Gastrocnemius medialis (tissue), 4 donors: ENCODE data around the gene ZFP92. TPM values are rescaled to one million over a fixed set of nuclear protein-coding genes. Genes with fewer than 3 reads are reported as not detected.

ENCODE experiments used
- ATAC-seq, 2 donors: fragments of 150-250 bp; one replicate each; pipeline ENCODE4 v1.9.1; 2016
- DNase-seq, 2 donors: peaks; one replicate each; pipeline ENCODE4 v3.0.0-alpha.2; 2019
- H3K27ac ChIP-seq, 4 donors: fragments of 200-600 bp; sonication (generic); 1 replicate in 1 of 4; 2 replicates in 3 of 4; pipeline ENCODE4 v1.5.1; 2016 to 2018; ENCODE audit warnings: mild to moderate bottlenecking in 2 of 4, moderate library complexity in 1 of 4
- H3K27me3 ChIP-seq, 3 donors: fragments of 200-600 bp; sonication (generic) in 2 of 3; 1 replicate in 1 of 3; 2 replicates in 2 of 3; pipeline versions ENCODE4 v1.5.1 to v1.6.0; 2016 to 2019; ENCODE audit warnings: mild to moderate bottlenecking in 1 of 3, moderate library complexity in 1 of 3
- H3K36me3 ChIP-seq, 2 donors: fragments of 200-600 bp; sonication (generic) in 1 of 2; one replicate each; pipeline ENCODE4 v1.5.1; 2017 to 2018
- H3K4me1 ChIP-seq, 2 donors: fragments of 200-600 bp; sonication (generic) in 1 of 2; one replicate each; pipeline ENCODE4 v1.5.1; 2016 to 2017; ENCODE audit warnings: mild to moderate bottlenecking in 2 of 2
- H3K4me3 ChIP-seq, 4 donors: fragments of 200-600 bp; sonication (generic) in 3 of 4; 1 replicate in 1 of 4; 2 replicates in 3 of 4; pipeline ENCODE4 v1.5.1; 2016 to 2019; ENCODE audit warnings: mild to moderate bottlenecking in 2 of 4
- H3K9me3 ChIP-seq, 3 donors: fragments of 200-600 bp; sonication (generic) in 2 of 3; 1 replicate in 1 of 3; 2 replicates in 2 of 3; pipeline ENCODE4 v1.5.1; 2016 to 2019
- POLR2A ChIP-seq, 2 donors: fragments of 450-650 bp; IDR thresholded peaks; one replicate each; pipeline ENCODE4 v1.6.1; 2017; ENCODE audit warnings: antibody characterized with exemption in 2 of 2, mild to moderate bottlenecking in 2 of 2, moderate library complexity in 2 of 2
- in situ Hi-C, 4 donors: fragments of 200-750 bp; cut with MboI; loops; one replicate each; pipeline versions ENCODE4 v1.15.0 to v1.8.0; 2017; ENCODE audit warnings: low sequenced_read_pairs in 4 of 4
- intact Hi-C: fragments of 100-400 bp; cut with DNase I; formaldehyde crosslinking; loops from one replicate; pipeline ENCODE4 v1.15.1; 2023; ENCODE audit warnings: low total_unique reads
- total RNA-seq, 4 donors: library from RNA; depleted of rRNA; stranded (reverse); fragments of >200 nt; gene quantifications; one replicate each; pipeline versions ENCODE4 v1.1.0 to v1.2.3, GENCODE V29; 2016
- TF ChIP-seq, protein P1 (sequence below), 5 experiments: fragments of 450-650 bp in 3 of 5; fragments of 200-600 bp in 2 of 5; sonication (generic) in 2 of 5; IDR thresholded peaks in 4 of 5; conservative IDR thresholded peaks in 1 of 5; 1 replicate in 4 of 5; 2 replicates in 1 of 5; pipeline ENCODE4 v1.5.1; 2016 to 2019; ENCODE audit warnings: antibody characterized with exemption in 5 of 5, mild to moderate bottlenecking in 3 of 5, moderate library complexity in 3 of 5

The ZFP92 gene
- total RNA-seq, 4 donors from 2014 or later, result 0.05 to 0.55 (median 0.37) TPM

DNA sequence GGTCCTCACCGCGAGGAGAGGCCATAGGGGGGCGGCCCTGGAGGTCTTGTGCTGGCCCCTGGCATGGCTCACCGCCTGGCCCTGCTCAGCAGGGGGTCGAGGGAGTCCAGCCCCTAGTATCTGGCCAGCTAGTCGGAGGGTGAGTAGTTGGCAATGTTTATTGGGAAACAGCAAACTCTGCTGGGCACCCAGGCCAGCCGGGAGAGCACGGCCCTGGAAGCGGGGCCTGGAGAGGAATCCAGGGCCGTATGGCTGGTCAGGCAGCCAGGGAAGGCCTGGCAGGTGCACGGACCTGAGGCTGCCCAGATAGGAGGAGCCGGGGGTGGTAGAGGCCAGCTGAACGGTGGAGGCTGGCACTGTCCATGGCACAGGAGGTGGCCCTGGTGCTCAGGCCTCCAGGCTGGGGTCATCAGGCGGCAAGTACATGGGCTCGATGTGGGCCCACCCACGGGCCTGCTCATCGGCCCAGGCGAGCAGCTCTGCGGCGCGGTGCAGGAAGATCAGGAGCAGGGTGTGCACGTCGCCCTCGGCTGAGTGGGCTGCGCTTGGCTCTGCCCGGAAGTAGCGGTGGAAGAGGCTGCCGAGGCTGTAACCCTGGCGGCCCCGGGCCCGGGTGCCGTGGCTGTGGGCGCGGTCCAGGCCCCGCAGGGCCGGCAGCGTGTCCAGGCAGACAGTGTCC lies 33.2 kb downstream of the ZFP92 start:
- in situ Hi-C loops (no loop called here), intact Hi-C loops (no loop called here)
- no peak for DNase-seq
- Histone ChIP-seq H3K4me1 (no peaks in the 10 kb centered on the region), H3K4me3 (no peak overlapping the region), H3K9me3 (no peaks in the 10 kb centered on the region), H3K36me3 (no peaks in the 10 kb centered on the region), H3K27ac (no peak overlapping the region), H3K27me3 (peaks cover 0 to 2% (median 0%) of the 10 kb centered on the region in 3 donors)
- TF ChIP-seq POLR2A (IDR thresholded peaks at IDR 0.05), result no peak
- TF ChIP-seq, protein P1, sequence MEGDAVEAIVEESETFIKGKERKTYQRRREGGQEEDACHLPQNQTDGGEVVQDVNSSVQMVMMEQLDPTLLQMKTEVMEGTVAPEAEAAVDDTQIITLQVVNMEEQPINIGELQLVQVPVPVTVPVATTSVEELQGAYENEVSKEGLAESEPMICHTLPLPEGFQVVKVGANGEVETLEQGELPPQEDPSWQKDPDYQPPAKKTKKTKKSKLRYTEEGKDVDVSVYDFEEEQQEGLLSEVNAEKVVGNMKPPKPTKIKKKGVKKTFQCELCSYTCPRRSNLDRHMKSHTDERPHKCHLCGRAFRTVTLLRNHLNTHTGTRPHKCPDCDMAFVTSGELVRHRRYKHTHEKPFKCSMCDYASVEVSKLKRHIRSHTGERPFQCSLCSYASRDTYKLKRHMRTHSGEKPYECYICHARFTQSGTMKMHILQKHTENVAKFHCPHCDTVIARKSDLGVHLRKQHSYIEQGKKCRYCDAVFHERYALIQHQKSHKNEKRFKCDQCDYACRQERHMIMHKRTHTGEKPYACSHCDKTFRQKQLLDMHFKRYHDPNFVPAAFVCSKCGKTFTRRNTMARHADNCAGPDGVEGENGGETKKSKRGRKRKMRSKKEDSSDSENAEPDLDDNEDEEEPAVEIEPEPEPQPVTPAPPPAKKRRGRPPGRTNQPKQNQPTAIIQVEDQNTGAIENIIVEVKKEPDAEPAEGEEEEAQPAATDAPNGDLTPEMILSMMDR (IDR thresholded peaks at IDR 0.05 in 4 of 5, conservative IDR thresholded peaks at IDR 0.05 in 1 of 5), result no peak
- no peak for ATAC-seq

DNA sequence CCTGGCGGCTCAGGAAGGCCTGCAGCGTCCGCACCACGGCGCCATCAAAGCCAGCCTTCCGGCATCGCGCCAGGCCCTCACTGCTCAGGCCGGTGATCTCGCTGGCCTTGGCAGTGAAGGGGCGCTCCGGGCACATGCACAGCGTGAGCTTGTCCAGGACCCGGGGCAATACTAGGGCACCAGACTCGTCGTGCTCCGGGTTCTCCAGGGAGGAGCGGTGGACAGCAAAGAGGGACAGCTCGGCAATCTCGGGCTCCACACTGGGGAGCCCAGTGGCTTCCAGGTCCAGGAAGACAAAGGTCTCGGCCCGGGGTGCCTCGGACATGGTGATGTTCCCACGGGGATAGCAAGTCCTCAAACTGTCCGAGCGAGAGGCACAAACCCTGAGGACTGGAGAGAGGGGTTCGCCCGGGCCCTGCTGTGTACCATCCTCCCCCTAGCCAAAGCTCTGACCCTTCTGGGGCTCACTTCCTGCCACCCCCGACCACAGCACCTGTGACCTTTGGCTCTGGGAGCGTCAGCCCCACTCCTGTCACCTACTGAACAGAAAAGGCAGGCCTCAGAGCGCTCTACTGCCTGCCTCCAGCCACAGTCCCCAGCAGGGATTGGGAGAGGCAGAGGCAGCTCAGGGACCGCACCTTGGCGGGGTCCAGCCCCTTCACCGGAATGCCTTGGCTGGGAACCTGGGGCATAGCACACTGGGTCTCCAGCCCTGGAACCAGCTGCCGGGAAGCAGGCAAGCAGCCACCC lies 34.0 kb downstream of the ZFP92 start:
- in situ Hi-C loops (no loop called here), intact Hi-C loops (no loop called here)
- Histone ChIP-seq H3K4me3 (no peak overlapping the region), H3K27ac (no peak overlapping the region), H3K9me3 (no peaks in the 10 kb centered on the region), H3K36me3 (no peaks in the 10 kb centered on the region), H3K27me3 (no peaks in the 10 kb centered on the region), H3K4me1 (no peaks in the 10 kb centered on the region)
- no peak for ATAC-seq
- DNase-seq, result no peak
- no peak for TF ChIP-seq POLR2A (IDR thresholded peaks at IDR 0.05)
- TF ChIP-seq, protein P1 (IDR thresholded peaks at IDR 0.05 in 4 of 5, conservative IDR thresholded peaks at IDR 0.05 in 1 of 5), result no peak

DNA sequence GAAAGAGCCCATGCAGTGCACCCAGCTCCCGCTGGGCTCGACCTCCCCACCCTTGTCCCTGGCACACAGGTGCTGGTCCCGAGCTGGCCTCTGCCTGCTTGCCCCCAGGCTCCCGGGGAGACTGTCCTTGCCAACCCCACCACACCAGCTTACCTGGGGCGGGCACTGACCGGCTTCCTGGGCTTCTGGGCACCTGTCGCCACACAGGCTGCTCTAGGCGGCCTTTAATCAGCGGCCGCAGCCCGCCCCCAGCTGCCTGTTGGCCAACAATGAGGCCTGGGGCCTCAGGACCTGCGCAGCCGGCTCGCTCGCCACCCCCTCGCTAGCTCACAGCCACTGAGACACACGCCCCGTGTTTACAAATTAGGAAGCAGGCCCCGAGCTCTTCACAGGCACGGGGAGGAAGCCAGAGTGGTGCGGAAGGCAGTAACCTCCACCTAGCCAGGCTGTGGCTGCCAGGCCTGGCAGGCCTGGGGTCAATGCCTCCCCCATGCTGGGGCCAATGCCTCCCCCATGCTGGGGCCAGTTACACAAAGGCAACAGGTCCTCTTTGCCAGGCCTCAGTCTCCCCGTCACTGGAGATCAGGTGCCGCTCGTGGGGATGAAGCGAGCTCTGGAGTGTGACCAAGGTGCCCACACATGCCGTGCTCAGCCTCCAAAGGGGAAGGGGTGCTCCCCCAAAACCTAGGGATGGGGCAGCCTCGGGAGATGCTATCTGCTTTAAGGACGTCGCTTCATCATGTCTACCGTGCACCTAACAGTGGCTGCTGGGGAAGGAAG lies 34.8 kb downstream of the ZFP92 start, which contains the start of gene TREX2:
TREX2 (minus strand) TSS at position 201 of the 780 bp plus-strand sequence. CDS start 626 bp downstream, outside the sequence.
- no peak within 1 kb of the TSS for H3K4me3 ChIP-seq
- intact Hi-C loops, result no loop called here
- H3K9me3 ChIP-seq, result no peaks in the 10 kb centered on the region
- no peak within 1 kb of the TSS for H3K27ac ChIP-seq
- DNase-seq, result no peak
- H3K27me3 ChIP-seq, result no peaks in the 10 kb centered on the region
- no peak for ATAC-seq
- TF ChIP-seq, protein P1 (IDR thresholded peaks at IDR 0.05 in 4 of 5, conservative IDR thresholded peaks at IDR 0.05 in 1 of 5), result no peak
- no peak for TF ChIP-seq POLR2A (IDR thresholded peaks at IDR 0.05)
- no peaks in the 10 kb centered on the region for H3K36me3 ChIP-seq
- in situ Hi-C loops, result no loop called here
- H3K4me1 ChIP-seq, result no peaks in the 10 kb centered on the region

DNA sequence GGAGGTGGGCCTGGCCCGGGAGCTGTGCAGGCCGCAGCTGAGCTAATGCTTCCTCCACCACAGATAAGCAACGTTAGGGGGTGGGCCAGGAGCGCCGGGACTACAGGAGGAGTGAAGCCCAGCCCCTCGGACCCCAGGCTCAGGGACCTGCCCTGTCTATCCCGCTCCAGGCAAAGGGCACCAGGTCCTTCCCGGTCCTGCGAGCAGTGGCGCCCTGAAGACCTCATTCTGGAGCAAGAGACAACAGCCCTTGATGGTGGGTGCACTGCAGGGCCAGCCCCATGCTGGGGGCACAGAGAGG lies 35.3 kb downstream of the ZFP92 start:
- ATAC-seq, result no peak
- in situ Hi-C loops, result no loop called here

More for the DNA sequence above, 35.3 kb downstream of the ZFP92 start:
- Histone ChIP-seq H3K4me3 (no peak overlapping the region), H3K27me3 (no peaks in the 10 kb centered on the region), H3K36me3 (no peaks in the 10 kb centered on the region), H3K9me3 (no peaks in the 10 kb centered on the region), H3K4me1 (no peaks in the 10 kb centered on the region), H3K27ac (no peak overlapping the region)
- DNase-seq, result no peak
- no peak for TF ChIP-seq POLR2A (IDR thresholded peaks at IDR 0.05)
- TF ChIP-seq, protein P1 (IDR thresholded peaks at IDR 0.05 in 4 of 5, conservative IDR thresholded peaks at IDR 0.05 in 1 of 5), result no peak
- intact Hi-C loops, result no loop called here
